ENCODE measurements around the gene SLC7A8. TPM values are rescaled to one million over a fixed set of nuclear protein-coding genes. Genes with fewer than 3 reads are reported as not detected.
"Not testable (repeated sequence)": the region's sequence is repeated elsewhere in the genome, so short reads cannot be mapped to it uniquely, and the experiment has no call there.

The SLC7A8 gene
- total RNA-seq, 1 donor from 2014 or later: not detected

DNA sequence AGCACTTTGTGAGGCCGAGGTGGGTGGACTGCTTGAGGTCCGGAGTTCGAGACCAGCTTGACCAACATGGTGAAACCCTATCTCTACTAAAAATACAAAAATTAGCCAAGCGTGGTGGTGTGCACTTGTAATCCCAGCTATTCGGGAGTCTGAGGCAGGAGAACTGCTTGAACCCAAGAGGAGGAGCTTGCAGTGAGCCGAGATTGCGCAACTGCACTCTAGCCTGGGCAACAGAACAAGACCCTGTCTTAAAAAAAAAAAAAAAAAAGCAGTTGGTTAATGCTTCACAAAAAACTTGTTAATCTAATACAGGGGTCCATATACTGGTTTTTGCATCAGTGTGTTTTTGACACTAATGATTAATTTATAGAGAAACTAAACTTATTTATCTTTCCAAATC lies 18.5 kb upstream of the SLC7A8 start:
- Mint-ChIP-seq H3K27ac (no peak overlapping the region), H3K27me3 (ENCODE audit: insufficient read depth) (peaks cover 11% of the 10 kb centered on the region), H3K4me1 (ENCODE audit: low read depth) (no peaks in the 10 kb centered on the region), H3K4me3 (no peak overlapping the region), H3K9me3 (no peaks in the 10 kb centered on the region), H3K36me3 (ENCODE audit: low read depth) (no peaks in the 10 kb centered on the region)
- intact Hi-C loops (cut with micrococcal nuclease): no loop called here
- DNase-seq (ENCODE audit: low spot score): no peak

DNA sequence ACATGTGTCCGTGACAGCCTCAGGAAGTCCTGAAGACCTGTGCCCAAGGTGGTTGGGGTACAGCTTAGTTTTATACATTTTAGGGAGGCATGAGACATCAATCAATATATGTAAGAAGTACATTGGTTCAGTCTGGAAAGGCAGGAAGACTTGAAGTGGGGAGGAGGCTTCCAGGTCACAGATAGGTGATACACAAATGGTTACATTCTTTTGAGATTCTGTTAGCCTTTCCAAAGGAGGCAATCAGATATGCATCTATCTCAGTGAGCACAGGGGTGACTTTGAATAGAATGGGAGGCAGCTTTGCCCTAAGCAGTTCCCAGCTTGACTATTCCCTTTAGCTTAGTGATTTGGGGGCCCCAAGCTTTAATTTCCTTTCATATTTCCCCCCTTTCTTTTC lies 15.7 kb upstream of the SLC7A8 start:
- H3K4me1 Mint-ChIP-seq (ENCODE audit: low read depth); intact Hi-C loops (cut with micrococcal nuclease); DNase-seq (ENCODE audit: low spot score); H3K27ac Mint-ChIP-seq; H3K36me3 Mint-ChIP-seq (ENCODE audit: low read depth); H3K9me3 Mint-ChIP-seq; H3K4me3 Mint-ChIP-seq; H3K27me3 Mint-ChIP-seq (ENCODE audit: insufficient read depth): not testable (repeated sequence)

GRCh38 chr14:23196487-23196886 lies 13.0 kb upstream of the SLC7A8 start:
- H3K27ac Mint-ChIP-seq; H3K4me1 Mint-ChIP-seq (ENCODE audit: low read depth); H3K27me3 Mint-ChIP-seq (ENCODE audit: insufficient read depth); H3K36me3 Mint-ChIP-seq (ENCODE audit: low read depth); DNase-seq (ENCODE audit: low spot score); intact Hi-C loops (cut with micrococcal nuclease); H3K4me3 Mint-ChIP-seq; H3K9me3 Mint-ChIP-seq: not testable (repeated sequence)

DNA sequence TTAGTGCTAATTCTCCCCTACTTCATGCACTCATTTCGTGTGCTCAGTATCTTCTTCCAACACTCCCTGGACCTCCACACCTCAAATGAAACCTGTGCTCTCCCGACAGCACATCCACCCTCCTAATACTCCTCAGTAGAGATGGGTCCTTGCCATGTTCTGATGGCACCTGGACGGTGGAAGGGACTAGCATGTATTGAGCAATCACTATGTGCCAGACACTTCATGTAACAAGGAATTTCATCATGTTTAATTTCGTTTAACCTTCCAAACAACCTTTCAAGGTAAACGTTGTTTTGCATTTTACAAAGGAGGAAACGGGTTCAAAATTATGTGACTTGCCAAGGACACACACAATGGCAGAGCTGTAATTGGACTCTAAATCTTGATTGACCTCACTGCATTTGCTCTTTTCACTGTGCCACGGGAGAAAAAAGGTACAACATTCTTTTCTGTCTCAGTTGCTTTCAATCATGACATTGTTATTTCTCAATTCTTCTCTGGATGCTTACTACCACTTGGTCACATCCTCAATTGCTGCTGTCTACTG lies 12.2 kb upstream of the SLC7A8 start:
- Mint-ChIP-seq H3K4me1 (ENCODE audit: low read depth) (no peaks in the 10 kb centered on the region), H3K27me3 (ENCODE audit: insufficient read depth) (peaks cover 8% of the 10 kb centered on the region), H3K9me3 (no peaks in the 10 kb centered on the region), H3K4me3 (no peak overlapping the region), H3K36me3 (ENCODE audit: low read depth) (no peaks in the 10 kb centered on the region), H3K27ac (no peak overlapping the region)
- no peak for DNase-seq (ENCODE audit: low spot score)
- intact Hi-C loops (cut with micrococcal nuclease): no loop called here

- DNase-seq (ENCODE audit: low spot score): no peak
- Mint-ChIP-seq H3K27ac (no peak overlapping the region), H3K4me3 (no peak overlapping the region), H3K4me1 (ENCODE audit: low read depth) (no peaks in the 10 kb centered on the region), H3K36me3 (ENCODE audit: low read depth) (no peaks in the 10 kb centered on the region), H3K27me3 (ENCODE audit: insufficient read depth) (peaks cover 6% of the 10 kb centered on the region), H3K9me3 (no peaks in the 10 kb centered on the region)
- intact Hi-C loops (cut with micrococcal nuclease): no loop called here
These were observed 10.0 kb upstream of the SLC7A8 start for GRCh38 chr14:23193432-23193831.

GRCh38 chr14:23187925-23188324 lies 4.5 kb upstream of the SLC7A8 start:
- no peaks in the 10 kb centered on the region for H3K4me1 Mint-ChIP-seq (ENCODE audit: low read depth)
- H3K36me3 Mint-ChIP-seq (ENCODE audit: low read depth): no peaks in the 10 kb centered on the region
- H3K27me3 Mint-ChIP-seq (ENCODE audit: insufficient read depth): peaks cover 15% of the 10 kb centered on the region
- intact Hi-C loops (cut with micrococcal nuclease): loop anchor here (1.0 to 10.0 kb wide), 4 partner anchors 68 to 193 kb away; no protein-coding TSS in a partner anchor
- H3K9me3 Mint-ChIP-seq: no peaks in the 10 kb centered on the region
- no peak for DNase-seq (ENCODE audit: low spot score)
- no peak overlapping the region for H3K27ac Mint-ChIP-seq
- no peak overlapping the region for H3K4me3 Mint-ChIP-seq

GRCh38 chr14:23186913-23187654 lies 3.6 kb upstream of the SLC7A8 start:
- no peak for DNase-seq (ENCODE audit: low spot score)
- Mint-ChIP-seq H3K9me3 (no peaks in the 10 kb centered on the region), H3K27ac (no peak overlapping the region), H3K36me3 (ENCODE audit: low read depth) (no peaks in the 10 kb centered on the region), H3K27me3 (ENCODE audit: insufficient read depth) (peaks cover 15% of the 10 kb centered on the region), H3K4me1 (ENCODE audit: low read depth) (no peaks in the 10 kb centered on the region), H3K4me3 (no peak overlapping the region)
- intact Hi-C loops (cut with micrococcal nuclease): loop anchor here (1.0 to 10.0 kb wide), 4 partner anchors 67 to 192 kb away; no protein-coding TSS in a partner anchor

- Mint-ChIP-seq H3K27me3 (ENCODE audit: insufficient read depth) (peaks cover 25% of the 10 kb centered on the region), H3K9me3 (no peaks in the 10 kb centered on the region), H3K27ac (no peak overlapping the region), H3K4me3 (no peak overlapping the region), H3K36me3 (ENCODE audit: low read depth) (no peaks in the 10 kb centered on the region), H3K4me1 (ENCODE audit: low read depth) (no peaks in the 10 kb centered on the region)
- intact Hi-C loops (cut with micrococcal nuclease): loop anchor here (10.0 kb wide), 1 partner anchor 190 kb away; no protein-coding TSS in a partner anchor
- no peak for DNase-seq (ENCODE audit: low spot score)
These were observed 1.6 kb upstream of the SLC7A8 start for GRCh38 chr14:23185063-23185462.

DNA sequence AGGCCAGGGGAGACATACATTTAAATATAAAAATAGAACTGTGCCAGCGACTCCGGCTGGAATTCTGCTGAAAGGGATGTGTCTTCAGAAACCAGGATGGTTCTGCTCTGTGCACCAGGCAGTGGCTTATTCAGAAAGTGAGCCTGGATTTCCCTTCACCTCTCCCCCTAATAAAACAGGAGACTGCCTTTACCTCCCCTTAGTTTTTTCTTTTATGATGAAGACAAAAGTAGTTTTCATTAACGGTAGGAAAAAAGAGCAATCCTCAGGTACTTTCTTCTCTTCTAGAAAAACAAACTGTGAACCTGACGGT lies 346 bp downstream of the SLC7A8 start:
- Mint-ChIP-seq H3K9me3 (no peaks in the 10 kb centered on the region), H3K4me3 (no peak overlapping the region), H3K4me1 (ENCODE audit: low read depth) (no peaks in the 10 kb centered on the region), H3K27me3 (ENCODE audit: insufficient read depth) (peaks cover 31% of the 10 kb centered on the region), H3K36me3 (ENCODE audit: low read depth) (no peaks in the 10 kb centered on the region), H3K27ac (no peak overlapping the region)
- intact Hi-C loops (cut with micrococcal nuclease): loop anchor here (10.0 kb wide), 1 partner anchor 188 kb away; no protein-coding TSS in a partner anchor
- DNase-seq (ENCODE audit: low spot score): no peak

DNA sequence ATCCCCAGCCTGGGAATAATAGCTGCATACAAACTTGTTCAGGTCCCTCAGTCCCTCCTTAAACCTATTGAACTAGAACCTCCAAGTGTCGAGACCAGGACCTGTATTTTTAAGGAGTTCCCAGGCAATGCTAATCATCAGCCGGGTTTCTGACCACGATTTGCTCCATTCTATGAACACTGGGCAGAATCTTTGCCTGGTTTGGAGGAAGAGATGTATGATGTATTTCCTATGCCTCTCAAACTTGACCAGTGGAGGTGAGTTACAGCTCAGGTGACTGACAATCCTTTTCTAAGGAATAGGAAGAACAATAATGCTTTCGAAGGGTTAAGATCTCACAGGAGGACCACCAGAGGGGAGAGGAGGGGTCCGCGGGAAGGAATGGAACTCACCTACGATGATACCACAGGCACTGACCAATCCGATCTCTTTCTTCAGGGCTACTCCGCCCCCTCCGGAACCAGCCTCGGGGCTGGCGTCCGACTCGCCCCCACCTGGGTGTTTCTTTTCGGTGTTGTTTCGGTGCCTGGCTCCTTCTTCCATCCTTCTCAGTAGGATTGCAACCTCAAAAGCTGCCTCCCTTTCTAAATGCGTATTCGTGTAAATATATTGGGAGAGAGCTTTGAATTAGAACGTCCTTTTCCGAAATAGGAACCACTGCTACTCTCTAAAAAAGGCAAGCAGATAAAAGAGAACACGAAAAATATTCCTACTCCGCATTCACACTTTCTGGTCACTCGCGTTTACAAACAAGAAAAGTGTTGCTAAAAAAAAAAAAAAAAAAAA lies 895 bp downstream of the SLC7A8 start:
- intact Hi-C loops (cut with micrococcal nuclease): loop anchor here (10.0 kb wide), 1 partner anchor 188 kb away; no protein-coding TSS in a partner anchor
- no peak for DNase-seq (ENCODE audit: low spot score)
- no peaks in the 10 kb centered on the region for H3K9me3 Mint-ChIP-seq
- peaks cover 34% of the 10 kb centered on the region for H3K27me3 Mint-ChIP-seq (ENCODE audit: insufficient read depth)
- no peak overlapping the region for H3K4me3 Mint-ChIP-seq
- H3K4me1 Mint-ChIP-seq (ENCODE audit: low read depth): no peaks in the 10 kb centered on the region
- H3K36me3 Mint-ChIP-seq (ENCODE audit: low read depth): no peaks in the 10 kb centered on the region
- no peak overlapping the region for H3K27ac Mint-ChIP-seq

DNA sequence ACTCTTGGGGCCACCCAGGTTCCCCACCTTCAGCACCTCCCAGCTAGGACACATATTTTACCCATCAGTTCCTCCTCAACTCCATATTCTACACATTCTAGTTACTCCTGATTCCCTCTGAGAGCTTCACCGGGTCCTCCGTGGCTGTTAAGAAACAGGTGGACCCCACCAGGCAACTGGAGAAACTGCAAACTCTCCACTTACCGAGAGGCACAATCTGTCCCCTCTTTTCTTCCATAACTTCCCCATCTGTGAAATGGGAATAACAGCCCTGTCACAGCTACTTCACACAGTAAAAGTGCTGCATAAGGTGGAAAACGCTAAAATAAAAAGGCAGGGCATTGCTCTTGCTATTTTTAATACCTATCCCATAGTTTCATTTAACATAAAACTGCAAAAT lies 1.5 kb downstream of the SLC7A8 start:
- no peak for DNase-seq (ENCODE audit: low spot score)
- Mint-ChIP-seq H3K4me1 (ENCODE audit: low read depth) (no peaks in the 10 kb centered on the region), H3K9me3 (no peaks in the 10 kb centered on the region), H3K4me3 (no peak overlapping the region), H3K27me3 (ENCODE audit: insufficient read depth) (peaks cover 39% of the 10 kb centered on the region), H3K36me3 (ENCODE audit: low read depth) (no peaks in the 10 kb centered on the region), H3K27ac (no peak overlapping the region)
- intact Hi-C loops (cut with micrococcal nuclease): loop anchor here (10.0 kb wide), 1 partner anchor 187 kb away; no protein-coding TSS in a partner anchor

DNA sequence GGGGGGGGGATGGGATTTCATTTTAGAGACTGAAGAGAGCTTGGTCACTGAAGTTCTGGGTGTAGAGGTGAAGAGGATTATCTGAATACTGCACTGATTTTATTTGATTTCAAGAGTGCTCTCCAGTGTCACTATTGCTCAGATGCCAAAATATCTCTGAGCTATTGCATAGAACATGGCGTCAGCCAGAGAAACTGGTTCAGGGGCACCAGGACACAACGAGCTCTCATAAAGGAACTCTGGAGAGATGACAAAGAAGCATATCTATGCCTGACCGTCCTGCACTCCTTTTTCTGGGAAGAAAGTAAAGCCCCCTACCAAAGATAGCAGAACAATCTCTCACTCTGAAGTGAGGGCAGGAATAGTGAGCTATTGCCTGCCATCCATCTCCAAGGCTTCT lies 2.0 kb downstream of the SLC7A8 start:
- peaks cover 39% of the 10 kb centered on the region for H3K27me3 Mint-ChIP-seq (ENCODE audit: insufficient read depth)

DNA sequence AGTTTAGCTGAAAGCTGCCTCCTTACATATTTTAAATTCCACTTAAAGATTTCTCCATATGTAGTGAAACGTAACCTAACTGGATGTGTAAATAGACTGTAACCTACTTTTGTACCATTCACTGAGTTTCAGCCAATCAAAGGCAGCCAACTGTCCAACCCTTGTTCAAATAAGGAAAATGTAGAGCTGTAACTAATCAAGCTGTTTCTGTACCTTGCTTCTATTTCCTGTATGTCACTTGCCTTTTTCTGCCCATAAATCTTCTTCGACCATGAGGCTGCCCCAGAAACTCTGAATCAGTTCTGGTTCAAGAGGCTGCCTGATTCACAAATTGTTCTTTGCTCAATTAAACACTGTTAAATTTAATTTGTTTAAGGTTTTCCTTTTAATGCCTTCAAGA lies 6.3 kb downstream of the SLC7A8 start:
- intact Hi-C loops (cut with micrococcal nuclease): no loop called here
- Mint-ChIP-seq H3K27me3 (ENCODE audit: insufficient read depth) (peaks cover 31% of the 10 kb centered on the region), H3K4me1 (ENCODE audit: low read depth) (no peaks in the 10 kb centered on the region), H3K9me3 (no peaks in the 10 kb centered on the region), H3K27ac (no peak overlapping the region), H3K36me3 (ENCODE audit: low read depth) (no peaks in the 10 kb centered on the region), H3K4me3 (no peak overlapping the region)
- DNase-seq (ENCODE audit: low spot score): no peak

More for the DNA sequence above, 2.0 kb downstream of the SLC7A8 start:
- no peaks in the 10 kb centered on the region for H3K4me1 Mint-ChIP-seq (ENCODE audit: low read depth)
- H3K9me3 Mint-ChIP-seq: no peaks in the 10 kb centered on the region
- no peak for DNase-seq (ENCODE audit: low spot score)
- intact Hi-C loops (cut with micrococcal nuclease): loop anchor here (10.0 kb wide), 1 partner anchor 187 kb away; no protein-coding TSS in a partner anchor
- no peaks in the 10 kb centered on the region for H3K36me3 Mint-ChIP-seq (ENCODE audit: low read depth)
- no peak overlapping the region for H3K27ac Mint-ChIP-seq
- H3K4me3 Mint-ChIP-seq: no peak overlapping the region
